T47D (cell line): ENCODE measurements around the gene NR2C2AP.
A peak's percentile ranks its signal among the peaks of the same experiment; 100 is the strongest.

Source experiments
- DNase-seq, 2 experiments: peaks; one replicate each; pipeline versions ENCODE4 v3.0.0 to v3.0.0-alpha.2; 2011 to 2012; ENCODE audit warnings: low read depth in 1 of 2, low spot score in 1 of 2
- JUND ChIP-seq: IDR thresholded peaks from 2 replicates; pipeline ENCODE4 v1.6.1; 2012; ENCODE audit warnings: low read depth
- in situ Hi-C: cut with HindIII; loops from 2 replicates; pipeline ENCODE4 v1.10.0; 2016; ENCODE audit warnings: low sequenced_read_pairs, low pct_unique_long_range_greater_than_20kb

Gene NR2C2AP

DNA sequence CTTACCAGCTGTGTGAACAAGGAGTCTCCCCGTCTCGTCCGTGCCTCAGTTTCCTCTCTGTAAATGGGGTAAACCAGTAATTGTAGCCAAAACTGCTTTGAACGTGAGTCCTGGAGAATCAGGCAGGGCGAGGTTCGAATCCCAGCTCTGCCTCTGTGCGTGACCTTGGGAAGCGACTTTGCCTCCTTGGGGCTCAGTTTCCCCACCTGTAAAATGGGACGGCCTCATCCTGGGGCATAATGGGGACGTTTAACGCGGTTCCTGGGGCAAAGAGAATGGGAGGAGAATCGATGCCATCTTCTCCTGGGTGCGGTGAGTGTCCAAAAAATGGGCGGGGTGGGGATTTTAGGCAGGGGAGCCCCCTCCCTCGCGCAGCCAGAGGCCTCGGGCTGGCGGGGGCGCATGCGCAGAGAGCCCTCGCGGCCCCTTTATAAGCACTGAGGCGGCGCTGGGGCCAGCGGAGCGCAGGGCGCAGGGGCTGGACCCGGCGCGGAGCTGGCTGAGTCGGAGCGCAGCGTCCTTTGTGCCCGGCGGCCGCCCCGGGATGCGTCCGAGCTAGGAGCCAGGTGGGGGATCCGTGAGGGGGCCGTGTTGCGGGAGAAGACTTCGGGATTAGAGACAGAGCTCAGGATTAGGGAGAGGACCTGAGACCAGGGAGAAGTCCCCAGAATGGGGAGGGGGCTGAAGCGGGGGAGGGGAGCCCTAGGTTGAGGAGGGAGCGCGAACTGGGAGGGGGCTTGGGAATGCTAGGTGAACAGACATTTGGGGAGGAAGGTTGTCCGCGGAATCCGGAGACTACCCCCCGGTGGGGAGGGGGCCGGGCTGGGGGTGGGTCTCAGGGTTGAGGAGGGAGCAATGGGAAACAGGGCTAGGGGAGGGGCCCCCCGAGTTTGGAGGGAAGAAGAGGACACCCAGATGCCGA is 8.5 kb upstream of the NR2C2AP start, which contains the start of gene NCAN:
Gene NCAN, plus strand, starts transcription at position 460 of the 922 bp plus-strand sequence. CDS start 4,996 bp downstream, outside the sequence.
- no peak for DNase-seq
- no peak for TF ChIP-seq JUND
- in situ Hi-C loops: no loop called here

DNA sequence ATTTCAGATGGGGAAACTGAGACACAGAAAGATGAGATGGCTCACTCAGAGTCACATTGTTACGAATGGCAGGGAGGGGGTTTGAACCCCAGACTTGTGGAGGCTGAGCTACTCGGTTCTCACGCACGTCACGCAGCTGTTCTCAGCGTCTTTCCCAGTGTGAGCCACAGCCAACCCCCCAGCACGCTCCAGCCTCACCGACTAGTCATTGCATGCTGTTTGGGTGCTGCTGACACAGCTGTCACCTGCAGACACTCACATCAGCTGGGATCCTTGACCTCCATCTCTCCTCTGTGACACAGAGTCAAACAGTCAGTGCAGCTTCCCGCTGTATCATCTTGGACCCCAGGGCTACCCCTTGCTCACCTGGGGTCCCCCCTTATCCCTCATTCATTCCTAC is 6.2 kb upstream of the NR2C2AP start:
- no peak for TF ChIP-seq JUND
- DNase-seq: no peak
- in situ Hi-C loops: no loop called here

DNA sequence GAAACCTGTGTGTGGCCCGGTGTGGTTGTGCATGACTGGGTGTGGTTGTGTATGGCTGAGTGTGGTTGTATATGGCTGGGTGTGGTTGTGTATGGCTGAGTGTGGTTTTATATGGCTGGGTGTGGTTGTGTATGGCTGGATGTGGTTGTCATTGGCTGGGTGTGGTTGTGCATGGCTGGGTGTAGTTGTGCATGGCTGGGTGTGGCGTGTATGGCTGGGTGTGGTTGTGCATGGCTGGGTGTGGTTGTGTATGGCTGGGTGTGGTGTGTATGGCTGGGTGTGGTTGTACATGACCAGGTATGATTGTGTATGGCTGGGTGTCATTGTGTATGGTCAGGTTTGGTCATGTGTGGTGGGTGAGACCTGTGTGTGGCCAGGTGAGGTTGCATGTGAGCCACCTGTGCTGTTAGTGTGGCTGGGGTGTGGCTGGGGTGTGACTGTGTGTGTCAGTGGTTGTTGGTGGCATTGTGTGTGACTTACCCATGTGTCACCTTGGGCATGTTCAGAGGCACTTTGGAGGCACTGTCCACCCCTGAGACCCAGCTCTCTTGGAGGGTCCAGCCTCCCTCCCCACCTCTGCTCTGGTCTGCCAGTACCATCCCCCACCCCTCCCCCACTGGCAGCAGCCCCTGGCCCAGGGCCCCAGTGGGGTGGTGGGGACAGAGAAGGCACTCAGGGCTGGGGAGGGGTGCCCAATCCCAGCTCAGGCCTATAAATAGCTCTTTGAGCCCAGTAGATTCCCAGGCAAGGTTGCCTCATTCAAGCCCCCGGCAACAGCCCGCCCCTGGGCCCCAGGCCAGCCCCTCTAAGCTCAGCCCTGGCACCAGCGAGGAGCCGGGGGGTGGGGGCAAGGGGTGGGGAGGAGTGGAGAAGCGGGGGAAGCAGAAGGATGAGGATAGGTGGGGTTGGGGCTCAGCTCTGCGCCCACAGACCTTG is 4.7 kb upstream of the NR2C2AP start:
- no peak for DNase-seq
- no peak for TF ChIP-seq JUND
- in situ Hi-C loops: no loop called here

DNA sequence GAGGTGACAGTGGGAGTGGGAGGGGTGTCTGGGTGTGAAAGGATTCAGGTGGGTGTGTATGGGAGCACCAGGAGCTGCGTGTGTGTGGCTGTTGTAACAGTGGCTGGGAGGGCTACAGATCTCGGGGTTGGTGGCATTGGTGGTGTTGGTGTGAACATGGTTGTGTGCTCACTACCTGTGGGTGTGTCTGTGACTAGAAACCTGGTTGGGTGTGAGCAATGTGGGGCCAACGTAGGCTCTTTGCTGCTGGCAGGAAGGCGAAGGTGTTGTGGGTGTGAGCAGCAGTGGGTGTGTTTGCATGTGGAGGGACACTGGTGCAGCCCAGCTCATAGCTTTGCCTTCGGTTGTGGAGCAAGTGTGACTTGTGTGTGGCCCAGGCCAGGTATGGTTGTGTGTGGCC is 3.7 kb upstream of the NR2C2AP start:
- DNase-seq: no peak
- TF ChIP-seq JUND: no peak
- in situ Hi-C loops: no loop called here

DNA sequence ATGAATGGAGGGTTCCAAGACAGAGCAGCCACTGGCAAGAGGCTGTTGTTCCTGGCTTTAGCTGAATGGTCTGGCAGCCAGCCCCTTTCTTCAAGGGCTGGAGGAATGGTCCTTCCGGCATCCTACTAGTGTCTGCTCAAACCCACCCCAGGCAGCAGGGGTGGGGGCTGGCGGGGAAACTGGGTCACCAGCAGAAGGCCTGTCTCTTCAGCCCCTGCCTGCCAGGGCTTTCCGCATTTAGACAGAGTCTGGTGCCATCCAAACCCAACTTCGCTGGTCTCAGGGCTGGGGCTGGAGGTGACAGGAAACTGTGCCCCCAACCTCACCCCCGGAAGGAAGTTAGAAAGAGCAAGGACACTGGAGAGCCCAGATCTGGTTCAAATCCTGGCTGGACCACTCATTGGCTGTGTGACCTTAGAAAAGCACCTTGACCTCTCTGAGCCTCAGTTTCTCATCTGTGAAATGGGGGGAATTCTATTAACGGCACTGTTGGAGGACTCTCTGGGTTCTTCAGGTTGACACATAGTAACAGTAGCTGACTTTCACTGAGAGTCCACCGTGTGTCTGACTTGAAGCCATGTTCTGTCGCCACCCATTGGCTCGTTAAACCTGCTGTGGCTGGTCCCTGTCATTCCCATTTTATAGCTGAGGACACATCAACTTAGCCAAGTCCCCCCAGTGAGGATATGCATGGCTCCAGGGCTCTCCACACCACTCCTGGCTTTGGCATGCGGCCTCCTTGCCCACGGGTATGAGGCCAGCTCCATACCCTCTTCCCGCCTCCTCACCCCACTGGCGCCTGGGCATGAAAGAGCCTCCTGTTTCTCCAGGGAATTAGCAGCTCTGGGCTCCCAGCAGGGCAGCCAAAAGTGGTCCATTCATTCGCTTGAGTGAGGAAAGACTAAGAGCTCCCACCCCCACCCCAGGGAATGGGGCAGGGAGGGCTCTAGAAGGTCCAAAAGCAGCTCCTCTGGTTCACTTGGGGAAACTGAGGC is 2.5 kb upstream of the NR2C2AP start:
- TF ChIP-seq JUND: no peak
- in situ Hi-C loops: no loop called here

DNA sequence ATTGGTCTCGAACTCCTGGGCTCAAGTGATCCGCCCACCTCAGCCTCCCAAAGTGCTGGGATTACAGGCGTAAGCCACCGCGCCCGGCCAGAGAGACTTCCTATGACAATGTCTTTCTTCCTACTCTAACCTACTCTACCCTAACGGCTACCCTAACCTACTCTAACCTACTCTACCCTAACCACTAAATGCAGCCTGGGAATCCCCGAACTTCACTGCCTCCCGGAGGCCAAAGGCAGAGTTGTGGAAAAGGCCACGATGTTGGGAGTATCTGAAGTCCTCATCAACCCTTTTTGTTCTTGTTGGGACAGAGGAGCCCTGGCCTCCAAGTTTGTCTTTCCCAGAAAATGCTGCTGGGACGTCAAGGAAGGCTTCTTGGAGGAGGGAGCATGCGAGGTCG is 967 bp upstream of the NR2C2AP start:
- DNase-seq: no peak
- no peak for TF ChIP-seq JUND
- in situ Hi-C loops: no loop called here

More for the DNA sequence above, 2.5 kb upstream of the NR2C2AP start:
- DNase-seq: no peak

DNA sequence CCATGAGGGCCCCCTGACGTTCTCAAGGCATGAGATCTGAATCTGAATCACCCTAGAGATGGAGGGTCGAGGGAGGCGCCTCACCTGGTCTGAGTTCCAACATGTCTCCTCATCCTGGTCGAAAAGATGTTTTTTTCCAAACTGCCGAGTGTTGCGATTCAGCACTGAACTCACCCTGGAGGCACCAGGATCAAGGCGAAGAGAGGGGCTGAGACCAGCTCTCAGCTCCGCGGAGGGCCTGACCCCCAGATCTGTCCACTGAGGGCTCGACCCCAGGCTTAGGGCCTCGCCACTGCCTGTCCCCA is 555 bp downstream of the NR2C2AP start:
- no peak for DNase-seq
- TF ChIP-seq JUND: no peak
- in situ Hi-C loops: no loop called here

DNA sequence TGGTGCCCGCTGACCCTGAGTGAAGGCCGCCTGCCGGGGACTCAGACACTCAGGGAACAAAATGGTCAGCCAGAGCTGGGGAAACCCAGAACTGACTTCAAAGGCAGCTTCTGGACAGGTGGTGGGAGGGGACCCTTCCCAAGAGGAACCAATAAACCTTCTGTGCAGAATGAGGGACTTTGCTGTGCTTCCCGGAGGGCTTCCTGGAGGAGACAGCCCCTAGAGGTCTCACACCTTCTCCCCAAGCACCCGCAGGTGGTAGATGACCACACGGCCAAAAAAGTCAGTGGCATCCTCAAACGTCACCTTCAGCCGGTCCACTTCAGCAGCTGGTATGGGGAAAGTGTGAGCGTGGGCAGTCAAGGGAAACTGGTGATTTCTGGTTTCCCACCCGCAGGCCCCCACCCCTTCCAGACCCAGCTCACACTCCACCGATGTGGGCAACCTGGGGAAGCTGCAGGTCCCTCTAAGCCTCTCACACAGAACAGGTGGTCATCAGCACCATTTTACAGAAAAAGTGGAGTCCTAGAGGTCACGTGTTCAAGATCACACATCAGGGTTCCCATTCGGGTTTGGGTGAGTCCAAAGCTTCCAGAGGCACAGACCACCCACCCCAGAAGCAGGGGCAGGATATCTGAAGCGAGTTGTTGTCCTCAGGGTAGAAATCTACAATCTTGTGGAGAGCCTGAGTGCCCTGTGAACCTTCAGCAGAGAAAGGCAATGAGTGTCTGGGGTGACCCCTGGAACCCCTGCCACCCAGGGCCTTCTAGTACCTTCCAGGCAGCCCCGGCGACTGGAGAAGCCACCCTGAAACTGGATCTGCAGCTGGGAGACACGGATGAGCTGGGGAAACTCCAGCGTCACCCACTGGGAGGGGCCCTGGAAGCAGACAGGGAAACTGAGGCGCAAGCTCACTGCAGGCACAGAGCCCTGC is 1.2 kb downstream of the NR2C2AP start:
- DNase-seq: no peak
- no peak for TF ChIP-seq JUND
- in situ Hi-C loops: no loop called here

DNA sequence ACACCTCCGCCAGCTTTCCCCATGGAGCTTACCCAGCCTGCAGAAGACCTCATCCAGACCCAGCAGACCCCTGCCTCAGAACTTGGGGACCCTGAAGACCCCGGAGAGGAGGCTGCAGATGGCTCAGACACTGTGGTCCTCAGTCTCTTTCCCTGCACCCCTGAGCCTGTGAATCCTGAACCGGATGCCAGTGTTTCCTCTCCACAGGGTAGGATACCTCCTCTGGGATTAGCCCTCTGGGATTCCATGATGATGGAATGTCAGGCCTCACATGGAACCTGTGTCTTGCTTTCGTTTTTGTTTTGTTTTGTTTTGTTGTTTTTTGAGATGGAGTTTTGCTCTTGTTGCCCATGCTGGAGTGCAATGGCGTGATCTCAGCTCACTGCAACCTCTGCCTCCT is 9.3 kb downstream of the NR2C2AP start:
- no peak for TF ChIP-seq JUND
- no peak for DNase-seq
- in situ Hi-C loops: no loop called here

DNA sequence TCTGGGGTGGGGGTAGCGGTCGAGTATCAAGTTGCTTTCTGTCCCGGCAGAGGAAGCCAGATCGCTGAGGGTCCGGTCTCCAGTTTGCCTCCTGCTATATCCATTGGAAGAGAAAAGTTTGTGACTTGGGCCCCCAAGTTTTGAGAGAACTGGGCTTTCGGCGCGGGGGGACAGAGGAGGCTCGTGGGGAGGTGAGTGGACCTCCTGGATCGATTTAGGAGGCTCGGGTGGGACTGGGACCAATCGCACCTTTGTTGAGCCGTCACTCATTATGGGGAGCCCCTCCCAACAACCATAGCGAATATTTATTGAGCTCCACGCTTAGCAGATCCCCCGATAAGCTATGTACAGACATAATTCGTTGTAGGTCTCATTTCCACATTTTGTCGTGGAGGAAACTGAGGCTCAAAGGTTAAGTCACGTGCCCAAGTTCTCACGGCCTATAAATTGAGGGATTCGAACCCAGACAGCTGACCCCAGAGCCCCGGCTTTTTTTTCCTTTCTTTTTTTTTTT is 10.2 kb downstream of the NR2C2AP start:
- TF ChIP-seq JUND: no peak
- DNase-seq: peak in 1 of 2 experiments; percentile 19
- in situ Hi-C loops: no loop called here
